HG03521 (cell line): Measurements from ENCODE around the gene SLC4A5.
"Not testable (repeated sequence)": the region's sequence is repeated elsewhere in the genome, so short reads cannot be mapped to it uniquely, and the experiment has no call there.

ENCODE experiments used
- ATAC-seq: cut with Tn5 transposase; IDR thresholded peaks from one replicate; pipeline ENCODE4 v1.9.1; 2021; ENCODE audit warnings: mild to moderate bottlenecking, moderate library complexity; ENCODE audit not compliant: unreplicated experiment

SLC4A5 gene

GRCh38 chr2:74368499-74368898 lies 25.3 kb upstream of the SLC4A5 start:
- ATAC-seq, result no peak

GRCh38 chr2:74367789-74368188 lies 24.6 kb upstream of the SLC4A5 start:
- no peak for ATAC-seq

GRCh38 chr2:74366036-74366435 lies 22.8 kb upstream of the SLC4A5 start:
- no peak for ATAC-seq

GRCh38 chr2:74364533-74365505 lies 21.6 kb upstream of the SLC4A5 start:
- ATAC-seq, result no peak

GRCh38 chr2:74361327-74361726 lies 18.1 kb upstream of the SLC4A5 start:
- no peak for ATAC-seq

GRCh38 chr2:74357627-74358026 lies 14.4 kb upstream of the SLC4A5 start:
- ATAC-seq, result no peak

GRCh38 chr2:74349889-74350288 lies 6.7 kb upstream of the SLC4A5 start:
- no peak for ATAC-seq

- ATAC-seq, result no peak
Observed at GRCh38 chr2:74347742-74348141, 4.5 kb upstream of the SLC4A5 start.

GRCh38 chr2:74347303-74347702 lies 4.1 kb upstream of the SLC4A5 start:
- no peak for ATAC-seq

GRCh38 chr2:74345272-74345943 lies 2.2 kb upstream of the SLC4A5 start:
- ATAC-seq, result no peak

- not testable (repeated sequence) for ATAC-seq
Observed at GRCh38 chr2:74336227-74336626, 7.0 kb downstream of the SLC4A5 start.

GRCh38 chr2:74334931-74335333 lies 8.3 kb downstream of the SLC4A5 start:
- no peak for ATAC-seq

GRCh38 chr2:74333896-74334586 lies 9.2 kb downstream of the SLC4A5 start:
- ATAC-seq, result no peak

- no peak for ATAC-seq
Observed at GRCh38 chr2:74333175-74333574, 10.0 kb downstream of the SLC4A5 start.

- ATAC-seq, result no peak
Observed at GRCh38 chr2:74332550-74333174, 10.6 kb downstream of the SLC4A5 start.

- ATAC-seq, result no peak
Observed at GRCh38 chr2:74328573-74328972, 14.6 kb downstream of the SLC4A5 start.

- no peak for ATAC-seq
Observed at GRCh38 chr2:74328074-74328473, 15.1 kb downstream of the SLC4A5 start.

GRCh38 chr2:74327627-74328026 lies 15.6 kb downstream of the SLC4A5 start:
- no peak for ATAC-seq

- no peak for ATAC-seq
Observed at GRCh38 chr2:74327199-74327598, 16.0 kb downstream of the SLC4A5 start.

- no peak for ATAC-seq
Observed at GRCh38 chr2:74325815-74326214, 17.4 kb downstream of the SLC4A5 start.

GRCh38 chr2:74321737-74322136 lies 21.5 kb downstream of the SLC4A5 start:
- ATAC-seq, result no peak
